ENCODE data around the gene SLC39A7.

Gene SLC39A7

DNA sequence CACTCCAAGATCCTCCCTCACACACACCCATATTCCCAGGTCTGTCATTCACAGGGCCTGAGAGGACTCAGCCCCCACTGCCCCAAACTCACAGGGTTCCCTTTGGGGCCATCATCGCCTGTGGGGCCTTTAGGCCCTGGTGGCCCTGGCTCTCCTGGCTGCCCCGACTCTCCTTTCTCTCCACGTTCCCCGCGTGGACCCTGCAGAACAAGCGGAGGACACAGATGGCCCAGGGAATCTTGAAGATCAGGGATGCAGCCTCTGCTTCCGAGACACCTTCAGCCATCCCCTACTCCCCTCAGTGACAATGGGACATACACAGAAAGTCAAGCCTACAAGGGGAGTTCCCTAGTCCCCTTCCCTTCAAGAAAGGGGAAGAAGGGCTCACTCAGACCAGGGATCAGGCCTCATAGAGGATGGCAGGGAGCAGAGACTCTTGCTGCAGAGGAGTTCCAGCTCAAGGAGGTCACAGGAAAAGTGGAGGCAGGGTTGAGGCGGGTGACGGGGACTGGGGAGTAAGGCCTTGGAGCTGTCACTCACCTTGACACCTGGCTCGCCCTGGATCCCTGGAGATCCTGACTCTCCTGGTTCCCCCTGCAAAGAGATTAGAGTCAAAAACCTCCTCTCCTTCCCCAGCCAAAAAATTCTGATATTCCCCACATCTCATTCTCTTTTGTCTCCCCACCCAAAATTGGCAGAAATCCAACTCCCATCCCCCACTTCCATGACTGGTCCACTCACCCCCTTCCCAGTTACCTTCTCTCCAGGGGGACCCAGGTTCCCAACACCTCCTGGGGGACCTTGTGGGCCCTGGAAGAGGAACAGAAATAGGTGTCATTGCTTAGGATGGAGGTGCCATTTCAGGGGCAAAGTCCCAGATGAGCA is 31.1 kb upstream of the SLC39A7 start:
- no peak for DNase-seq (ENCODE audit: low read depth in 2 of 3, low spot score in 2 of 3)

- no peak for DNase-seq (ENCODE audit: low read depth in 2 of 3, low spot score in 2 of 3)
These were observed 30.3 kb upstream of the SLC39A7 start for GRCh38 chr6:33170176-33171015.

- no peak for DNase-seq (ENCODE audit: low read depth in 2 of 3, low spot score in 2 of 3)
These were observed 29.4 kb upstream of the SLC39A7 start for GRCh38 chr6:33171016-33171879.

DNA sequence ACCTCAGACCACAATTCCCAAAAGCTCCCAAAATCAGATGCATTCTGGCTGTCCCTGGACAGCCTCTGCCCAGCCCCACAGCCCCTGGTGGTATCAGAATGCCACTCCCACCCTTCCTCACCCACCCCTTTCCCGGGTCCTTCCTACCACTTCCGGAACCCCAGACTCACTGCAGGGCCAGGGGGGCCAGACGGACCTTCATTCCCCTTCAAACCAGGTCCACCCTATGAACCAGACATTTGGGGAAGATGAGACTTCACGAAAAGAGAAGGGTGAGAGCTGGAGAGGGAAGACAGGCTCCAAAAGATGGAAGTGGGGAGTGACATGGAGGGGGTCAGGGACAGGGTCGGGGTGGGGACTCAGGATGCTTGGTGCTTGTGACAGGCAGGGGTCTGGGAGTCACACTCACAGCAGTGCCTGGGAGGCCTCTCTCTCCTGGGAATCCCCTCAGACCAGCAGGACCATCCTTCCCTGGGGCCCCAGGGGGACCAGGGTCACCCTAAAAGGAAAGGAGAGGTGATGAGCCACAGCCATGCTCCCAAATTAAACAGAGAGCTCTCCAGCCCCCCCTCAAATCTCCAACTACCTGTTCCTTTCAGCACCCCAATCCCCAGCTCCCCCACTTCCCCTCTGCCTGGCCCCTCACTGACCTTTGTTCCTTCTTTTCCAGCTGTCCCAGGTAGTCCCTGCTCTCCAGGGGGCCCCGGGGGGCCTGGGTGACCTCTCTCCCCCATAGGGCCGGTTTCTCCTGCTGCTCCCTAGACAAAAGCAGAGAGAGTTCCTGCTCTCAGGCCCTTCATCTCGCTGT is 28.6 kb upstream of the SLC39A7 start:
- no peak for DNase-seq (ENCODE audit: low read depth in 2 of 3, low spot score in 2 of 3)

- no peak for DNase-seq (ENCODE audit: low read depth in 2 of 3, low spot score in 2 of 3)
These were observed 27.8 kb upstream of the SLC39A7 start for GRCh38 chr6:33172688-33173534.

- no peak for DNase-seq (ENCODE audit: low read depth in 2 of 3, low spot score in 2 of 3)
These were observed 27.0 kb upstream of the SLC39A7 start for GRCh38 chr6:33173535-33174180.

- DNase-seq (ENCODE audit: low read depth in 2 of 3, low spot score in 2 of 3), result no peak
These were observed 25.9 kb upstream of the SLC39A7 start for GRCh38 chr6:33174784-33175183.

DNA sequence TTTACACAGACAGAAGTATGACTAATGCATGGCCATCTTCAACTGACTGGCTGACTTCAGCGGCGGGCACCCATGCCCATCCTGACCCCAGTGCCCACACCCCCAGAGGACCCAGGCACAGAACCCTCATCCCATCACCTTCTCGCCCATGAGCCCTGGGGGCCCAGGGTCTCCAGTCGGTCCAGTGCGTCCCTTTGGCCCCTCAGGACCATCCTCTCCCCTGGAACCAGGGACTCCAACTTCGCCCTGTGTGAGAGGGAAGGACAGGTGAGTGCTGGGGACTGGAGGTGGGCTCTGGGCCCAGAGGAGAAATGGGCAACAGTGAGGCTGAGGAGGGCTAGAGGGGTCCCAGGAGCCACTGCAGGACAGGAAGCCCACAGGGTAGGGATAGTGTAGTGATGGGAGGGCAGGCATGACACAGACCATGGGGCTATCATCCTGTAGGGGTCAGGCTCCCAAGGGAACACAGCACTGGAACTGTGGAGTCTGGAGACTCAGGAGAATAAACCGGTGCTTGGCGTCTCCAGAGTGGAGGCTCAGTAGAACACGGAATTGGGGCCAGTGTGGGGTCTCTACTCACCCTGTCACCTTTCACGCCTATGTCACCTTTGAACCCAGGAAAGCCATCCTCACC is 25.1 kb upstream of the SLC39A7 start:
- no peak for DNase-seq (ENCODE audit: low read depth in 2 of 3, low spot score in 2 of 3)

GRCh38 chr6:33176906-33177305 is 23.8 kb upstream of the SLC39A7 start:
- DNase-seq (ENCODE audit: low read depth in 2 of 3, low spot score in 2 of 3), result no peak

DNA sequence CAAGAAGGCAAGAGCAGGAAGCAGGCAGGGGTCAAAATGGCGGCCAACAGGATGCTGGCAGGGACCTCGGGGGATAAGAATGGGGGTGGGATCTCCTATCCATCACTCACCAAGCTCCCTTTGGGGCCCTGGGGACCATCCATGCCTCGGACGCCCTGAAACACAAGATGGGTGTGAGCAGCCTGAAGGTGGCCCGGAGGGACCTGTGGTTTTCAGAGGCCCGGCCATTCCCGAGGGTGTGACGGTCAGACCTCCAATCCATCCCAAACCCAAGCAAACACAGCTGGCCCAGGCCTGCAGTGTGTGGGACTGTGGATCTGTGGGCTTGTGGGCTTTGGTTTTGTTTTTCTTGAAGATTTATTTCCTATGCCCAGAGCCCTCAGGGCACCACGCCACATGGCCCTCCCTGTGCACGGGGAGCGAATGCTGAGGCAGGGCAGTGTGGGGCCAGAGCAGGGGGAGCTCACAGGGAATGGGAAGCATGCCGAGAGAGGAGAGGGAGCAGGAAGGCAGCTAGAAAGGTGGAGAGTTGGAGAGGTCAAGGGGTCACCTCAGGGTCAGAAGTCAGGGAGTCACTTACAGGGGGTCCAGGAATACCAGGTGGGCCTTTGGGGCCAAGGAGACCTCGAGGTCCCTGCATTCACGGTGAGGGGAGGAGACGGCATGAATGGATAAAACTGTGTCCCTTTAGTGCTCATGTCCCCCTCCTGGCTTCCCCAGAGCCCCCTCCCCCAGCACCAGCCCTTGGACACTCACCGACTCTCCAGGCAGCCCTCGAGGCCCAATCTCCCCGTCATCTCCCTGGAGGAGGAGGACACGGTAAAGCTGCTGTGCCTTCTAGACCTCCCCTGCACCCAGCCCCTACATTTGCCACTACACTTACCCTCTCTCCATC is 22.9 kb upstream of the SLC39A7 start:
- no peak for DNase-seq (ENCODE audit: low read depth in 2 of 3, low spot score in 2 of 3)

GRCh38 chr6:33178755-33179475 is 21.8 kb upstream of the SLC39A7 start:
- DNase-seq (ENCODE audit: low read depth in 2 of 3, low spot score in 2 of 3), result no peak

DNA sequence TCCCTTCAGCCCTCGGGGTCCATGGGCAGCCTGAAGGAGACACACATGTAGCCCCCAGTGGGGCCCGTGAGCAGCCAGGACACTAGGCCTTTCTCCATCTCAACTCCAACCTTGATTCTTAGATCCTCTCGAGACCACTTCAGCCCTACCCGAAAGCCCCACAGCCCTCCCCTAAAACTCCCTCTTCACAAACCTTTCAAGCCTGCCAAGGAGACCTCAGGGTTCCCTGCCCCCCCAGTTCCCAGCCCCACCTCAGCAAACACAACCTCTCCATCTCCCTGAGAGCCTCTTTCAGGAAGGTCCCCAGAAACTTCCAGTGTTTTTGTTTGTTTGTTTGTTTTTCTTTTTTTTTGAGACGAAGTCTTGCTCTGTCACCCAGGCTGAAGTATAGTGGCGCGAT is 19.5 kb upstream of the SLC39A7 start:
- DNase-seq (ENCODE audit: low read depth in 2 of 3, low spot score in 2 of 3), result no peak

GRCh38 chr6:33183071-33183683 is 17.5 kb upstream of the SLC39A7 start:
- no peak for DNase-seq (ENCODE audit: low read depth in 2 of 3, low spot score in 2 of 3)

DNA sequence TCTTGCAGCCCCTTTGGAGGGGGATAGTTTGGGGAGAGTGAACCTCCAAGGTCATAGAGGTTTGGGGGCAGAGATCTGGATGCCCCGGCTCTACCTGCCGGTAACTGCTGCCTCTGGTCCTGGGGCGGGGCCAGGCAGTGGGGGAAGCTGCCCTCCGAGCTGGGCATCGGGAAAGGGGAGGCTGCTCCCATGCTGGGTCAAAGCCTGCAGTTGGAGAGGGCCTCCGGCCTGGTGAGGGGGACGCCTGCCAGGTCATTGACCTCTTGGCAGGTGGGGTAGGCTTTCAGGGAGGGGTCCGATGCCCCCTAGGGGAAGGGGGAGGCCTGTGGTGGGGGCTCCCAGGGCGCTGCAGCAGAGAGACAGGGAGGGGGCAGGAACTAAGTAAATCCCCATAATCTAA is 15.5 kb upstream of the SLC39A7 start:
- DNase-seq (ENCODE audit: low read depth in 2 of 3, low spot score in 2 of 3), result no peak

DNA sequence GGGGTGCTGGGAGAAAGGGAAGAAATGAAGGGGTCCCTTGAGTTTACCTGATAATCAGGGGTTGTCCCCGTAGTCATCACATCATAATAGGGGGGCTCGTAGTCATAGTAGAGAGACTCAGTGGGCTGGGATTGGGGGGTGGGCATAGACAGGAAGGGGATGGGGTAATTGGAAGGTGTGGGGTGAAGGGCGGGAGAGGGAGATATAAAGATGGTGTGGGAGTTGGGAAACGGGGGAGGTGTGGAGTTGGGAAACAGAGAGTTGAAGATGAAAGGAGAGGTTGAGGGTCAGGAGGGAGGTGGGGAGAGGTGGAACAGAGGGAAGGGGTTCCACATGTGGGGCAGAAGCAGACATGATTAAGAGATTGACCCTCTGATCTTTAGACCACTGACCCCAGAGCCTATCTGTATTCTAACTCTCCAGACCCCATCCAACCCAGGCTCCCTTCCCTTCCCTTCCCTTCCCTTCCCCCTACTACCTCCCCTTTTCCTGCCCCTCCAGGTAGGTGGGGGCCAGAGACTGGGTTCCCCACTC is 14.9 kb upstream of the SLC39A7 start:
- no peak for DNase-seq (ENCODE audit: low read depth in 2 of 3, low spot score in 2 of 3)

DNA sequence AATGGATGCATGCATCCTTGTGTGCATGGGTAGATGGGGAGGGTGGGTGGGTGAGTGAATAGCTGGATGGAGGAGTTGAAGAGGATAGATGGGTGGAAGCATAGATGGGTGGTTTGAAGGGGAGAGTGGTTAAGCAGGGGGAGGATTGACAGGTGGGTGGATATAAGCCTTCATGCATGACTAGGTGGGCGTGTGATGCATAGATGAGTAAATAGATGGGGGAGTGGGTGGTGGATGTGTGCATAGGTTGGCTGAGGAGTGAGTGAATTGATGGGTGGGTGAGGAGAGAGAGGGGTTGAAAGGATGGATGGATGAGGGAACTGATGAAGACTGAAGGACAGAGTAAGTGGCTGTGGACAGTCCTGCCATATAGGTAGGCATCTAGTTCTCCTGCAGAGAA is 12.9 kb upstream of the SLC39A7 start:
- no peak for DNase-seq (ENCODE audit: low read depth in 2 of 3, low spot score in 2 of 3)

Measured in activated CD8-positive, alpha-beta memory T cell treated with anti-CD3 and anti-CD28 coated beads for 48 hours (primary cell).